ENCODE measurements around the gene ROMO1.
"Not testable (repeated sequence)": the region's sequence is repeated elsewhere in the genome, so short reads cannot be mapped to it uniquely, and the experiment has no call there.

ROMO1 gene

DNA sequence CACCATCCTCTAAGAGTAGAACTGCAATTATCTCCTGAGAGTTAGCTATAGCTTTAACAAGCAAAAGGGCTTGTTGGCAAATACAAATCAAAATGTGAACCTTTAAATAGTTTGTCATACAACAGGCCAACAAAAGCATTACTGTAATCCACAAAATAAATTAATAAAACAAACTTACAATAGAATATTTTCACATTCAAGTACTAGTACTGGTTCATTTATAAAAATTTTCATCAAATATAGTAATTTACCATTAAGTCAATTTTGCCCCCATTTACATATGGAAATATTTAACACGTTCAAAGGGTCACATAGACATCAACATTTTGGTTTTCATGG lies 33.4 kb downstream of the ROMO1 start:
- no peak for FAIRE-seq

DNA sequence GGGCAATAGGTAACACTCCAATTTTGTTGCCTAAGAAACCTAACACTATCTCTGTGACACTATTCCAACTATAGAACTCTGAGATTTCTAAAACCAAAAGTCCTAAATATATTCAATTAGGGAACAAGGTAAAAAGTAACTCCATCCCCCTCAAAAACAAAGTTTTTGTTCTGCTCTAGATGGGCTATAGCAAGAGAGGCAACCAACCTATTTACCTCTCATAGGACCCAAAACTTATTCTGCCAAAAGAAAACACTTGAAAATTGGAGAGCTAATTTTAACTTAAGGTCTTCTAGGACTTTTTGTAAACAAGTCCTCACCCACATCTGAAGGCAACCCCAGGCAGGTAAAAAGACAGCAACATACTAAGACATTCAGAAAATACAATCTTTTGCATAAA lies 35.2 kb downstream of the ROMO1 start:
- FAIRE-seq = no peak

DNA sequence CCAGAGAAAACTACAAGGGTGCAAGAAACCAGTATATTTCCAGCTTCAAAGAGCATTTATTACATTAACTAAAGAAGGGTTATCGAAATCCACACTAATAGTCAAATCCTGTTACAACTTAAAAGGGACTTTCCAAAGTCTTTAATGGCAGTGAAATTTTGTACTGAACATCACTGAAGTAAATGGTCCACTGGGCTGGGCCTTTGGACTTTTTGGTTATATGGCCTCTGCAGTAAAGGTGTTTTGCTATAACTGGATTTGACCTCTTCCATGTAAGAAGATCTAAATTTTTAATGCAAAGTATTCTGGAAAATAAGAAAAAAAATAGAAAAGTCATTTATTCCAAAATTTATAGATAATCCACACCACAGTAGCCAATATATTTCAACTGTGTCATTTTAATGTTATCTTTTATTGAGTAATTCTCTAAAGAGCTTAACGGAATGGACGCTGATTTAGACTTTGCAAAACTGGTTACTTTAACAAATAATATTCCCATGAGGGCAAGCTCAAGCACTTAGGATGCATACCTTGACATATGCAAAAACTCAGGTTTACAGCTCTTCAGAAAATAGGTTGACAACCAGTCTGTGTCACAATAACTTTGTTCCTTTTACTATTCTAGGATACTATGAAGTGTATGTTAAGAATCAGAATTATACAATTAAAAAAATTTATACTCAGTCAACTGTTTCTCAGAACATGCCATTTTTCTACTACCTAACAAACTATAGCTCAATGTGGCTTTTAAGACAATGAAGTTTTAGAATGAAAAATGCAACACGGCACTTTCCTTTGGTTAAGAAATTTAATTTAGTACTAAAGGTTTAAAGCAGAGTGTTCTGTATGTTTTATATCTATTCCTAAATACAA lies 35.8 kb downstream of the ROMO1 start:
- FAIRE-seq = no peak

DNA sequence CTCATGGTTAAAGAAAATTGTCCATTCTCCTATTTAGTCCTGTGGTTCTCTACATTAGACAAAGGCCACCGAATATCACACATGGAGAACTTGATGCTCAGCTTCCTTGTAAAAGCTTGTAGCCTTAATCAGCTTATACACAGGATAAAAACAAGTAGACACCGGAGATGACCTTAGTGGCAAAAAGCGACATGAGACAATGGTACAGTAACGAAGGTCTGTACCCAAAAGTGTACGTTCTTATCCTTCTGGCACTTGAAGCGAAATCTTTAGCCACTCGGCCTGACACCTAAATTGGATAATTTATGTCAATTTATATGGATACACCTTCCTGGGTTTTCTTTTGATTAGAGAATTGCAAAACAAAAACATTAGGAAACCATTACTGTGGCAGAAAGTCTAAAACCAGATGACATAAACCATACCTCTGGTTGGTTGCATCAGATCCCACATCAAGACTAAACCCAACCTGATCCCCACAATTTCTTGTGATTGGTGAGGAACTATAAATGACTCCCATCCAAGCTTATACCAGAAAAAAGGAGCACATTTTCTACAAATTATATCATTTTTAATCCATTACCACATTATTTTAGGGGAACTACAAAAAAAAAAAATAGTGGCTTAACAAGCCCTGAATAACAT lies 36.7 kb downstream of the ROMO1 start:
- FAIRE-seq = no peak

DNA sequence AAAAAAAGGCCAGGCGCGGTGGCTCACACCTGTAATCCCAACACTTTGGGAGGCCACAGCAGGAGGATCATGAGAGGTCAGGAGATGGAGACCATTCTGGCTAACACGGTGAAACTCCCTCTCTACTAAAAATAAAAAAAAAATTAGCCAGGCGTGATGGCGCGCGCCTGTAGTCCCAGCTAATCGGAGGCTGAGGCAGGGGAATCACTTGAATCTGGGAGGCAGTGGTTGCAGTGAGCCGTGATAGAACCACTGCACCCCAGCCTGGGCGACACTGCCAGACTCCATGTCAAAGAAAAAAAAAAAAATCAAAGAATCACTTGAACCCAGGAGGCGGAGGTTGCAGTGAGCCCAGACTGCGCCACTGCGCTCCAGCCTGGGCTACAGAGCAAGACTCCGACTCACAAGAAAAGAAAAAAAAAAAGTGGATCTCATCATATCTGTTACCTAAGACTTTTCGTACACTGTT lies 38.7 kb downstream of the ROMO1 start:
- FAIRE-seq = no peak

DNA sequence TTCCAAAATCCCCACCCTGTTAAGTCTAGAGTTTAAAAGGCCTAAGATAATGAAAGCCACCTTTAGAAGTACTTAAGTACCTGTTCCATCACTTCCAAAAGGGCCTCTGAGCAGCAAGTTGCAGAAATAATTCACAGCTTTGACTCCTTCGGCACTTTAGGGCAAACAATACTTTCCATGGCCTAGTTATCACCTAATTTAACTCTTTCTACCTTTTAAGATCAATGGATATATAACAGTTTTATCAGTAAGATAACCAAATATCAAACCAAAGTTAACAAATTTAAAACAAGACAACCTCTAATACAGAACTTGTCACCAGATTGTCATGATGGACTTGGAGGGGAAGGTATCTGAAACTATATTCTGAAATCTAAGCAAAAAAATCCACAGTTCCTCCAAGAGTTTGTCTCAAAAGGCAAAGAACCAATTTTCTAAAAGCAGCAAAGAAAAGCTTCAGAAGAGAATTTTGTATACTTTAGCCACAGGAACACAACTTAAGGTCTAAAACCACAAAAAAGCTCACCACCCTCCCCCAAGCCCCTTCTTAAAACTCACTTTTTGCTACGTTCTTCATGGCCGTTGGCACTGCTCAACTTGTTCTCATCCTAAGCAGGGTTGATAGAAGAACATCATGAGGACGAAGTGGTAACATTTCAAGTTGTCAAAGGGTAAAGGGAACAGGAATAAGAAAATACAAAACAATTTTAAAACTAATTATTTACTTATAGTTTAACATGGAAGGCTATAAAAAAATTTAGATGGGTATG lies 39.4 kb downstream of the ROMO1 start:
- FAIRE-seq = no peak

DNA sequence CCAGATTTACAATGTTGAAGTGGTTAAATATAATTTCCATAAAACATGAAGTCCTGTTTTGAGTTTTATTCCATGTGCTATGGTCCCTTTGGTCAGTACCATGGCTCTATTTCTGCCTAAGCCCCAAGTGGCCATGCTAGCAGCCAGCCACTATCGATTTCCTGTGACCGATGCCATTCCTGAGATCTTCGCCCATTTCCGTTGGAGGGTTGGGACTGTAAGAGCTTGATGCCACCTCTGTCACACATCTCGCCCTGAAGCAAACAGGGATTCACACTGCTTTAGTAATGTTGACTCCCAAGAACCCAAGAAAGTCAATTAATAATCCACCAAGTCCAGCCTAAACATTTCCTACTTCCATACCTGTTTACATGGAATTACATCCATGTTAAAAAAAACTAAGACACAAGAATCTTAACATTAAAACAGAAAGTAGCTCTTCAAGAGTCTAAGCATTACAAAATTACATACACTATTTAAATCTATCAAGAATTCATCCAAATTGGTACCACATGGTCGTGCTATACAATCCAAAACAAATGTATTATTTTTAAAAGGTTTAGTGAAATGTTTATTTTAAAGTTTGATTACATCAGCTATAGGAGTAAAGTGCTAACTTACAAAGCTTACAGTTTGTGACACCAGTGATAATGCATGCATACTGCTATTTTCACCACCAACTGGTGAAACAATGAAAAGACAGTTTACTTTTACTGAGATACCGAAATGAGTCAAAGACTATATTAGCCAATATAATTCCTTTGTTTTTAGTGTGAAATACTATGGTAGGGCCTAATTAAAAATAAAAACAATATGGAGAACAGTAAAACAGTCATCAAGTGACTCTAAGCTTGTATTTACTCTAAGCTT lies 40.3 kb downstream of the ROMO1 start:
- no peak for FAIRE-seq

DNA sequence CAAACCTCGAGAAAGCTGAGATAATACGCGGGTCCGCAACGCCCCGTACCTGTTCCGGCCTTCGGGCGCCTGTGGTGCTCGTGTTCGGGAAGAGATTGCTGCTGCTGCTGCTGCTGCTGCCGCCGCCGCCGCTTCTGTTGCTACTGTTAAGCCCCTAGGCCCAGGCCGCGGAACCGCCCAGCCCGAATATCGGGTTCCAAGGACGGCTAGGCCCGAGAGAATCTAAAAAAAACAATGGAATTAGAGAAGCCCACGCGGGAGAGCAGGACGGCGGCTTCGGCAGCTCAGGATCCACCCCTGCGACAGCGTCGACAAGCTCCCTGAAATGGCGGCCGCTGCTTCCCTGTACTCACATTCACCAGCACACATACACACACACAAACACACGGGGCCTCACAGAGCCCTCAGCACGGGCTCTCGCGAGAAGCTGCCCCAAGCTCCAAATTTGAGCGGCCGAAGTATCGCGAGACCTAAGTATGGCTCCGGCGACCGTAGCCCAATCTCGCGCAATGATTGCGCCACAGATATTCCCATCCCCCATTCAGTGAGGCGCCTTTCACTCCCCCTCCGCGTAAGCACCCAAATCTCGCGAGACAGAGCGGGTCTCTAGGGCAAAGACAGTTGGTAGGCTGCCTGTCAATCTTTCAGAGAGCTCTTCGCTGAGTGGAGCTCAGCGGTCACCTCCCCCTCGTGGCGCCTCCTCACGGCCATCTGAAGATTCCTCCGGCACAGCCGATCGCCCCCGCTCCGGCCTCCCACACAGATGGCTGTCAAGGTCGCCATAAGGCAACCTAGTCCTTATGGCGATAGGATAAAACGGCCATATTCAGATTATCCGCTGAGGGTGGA lies 42.9 kb downstream of the ROMO1 start, which contains the start of gene RBM39:
TSS of gene RBM39 (minus strand) at position 369 of the 849 bp plus-strand sequence. CDS start 1,386 bp downstream, outside the sequence.
- no peak for FAIRE-seq

DNA sequence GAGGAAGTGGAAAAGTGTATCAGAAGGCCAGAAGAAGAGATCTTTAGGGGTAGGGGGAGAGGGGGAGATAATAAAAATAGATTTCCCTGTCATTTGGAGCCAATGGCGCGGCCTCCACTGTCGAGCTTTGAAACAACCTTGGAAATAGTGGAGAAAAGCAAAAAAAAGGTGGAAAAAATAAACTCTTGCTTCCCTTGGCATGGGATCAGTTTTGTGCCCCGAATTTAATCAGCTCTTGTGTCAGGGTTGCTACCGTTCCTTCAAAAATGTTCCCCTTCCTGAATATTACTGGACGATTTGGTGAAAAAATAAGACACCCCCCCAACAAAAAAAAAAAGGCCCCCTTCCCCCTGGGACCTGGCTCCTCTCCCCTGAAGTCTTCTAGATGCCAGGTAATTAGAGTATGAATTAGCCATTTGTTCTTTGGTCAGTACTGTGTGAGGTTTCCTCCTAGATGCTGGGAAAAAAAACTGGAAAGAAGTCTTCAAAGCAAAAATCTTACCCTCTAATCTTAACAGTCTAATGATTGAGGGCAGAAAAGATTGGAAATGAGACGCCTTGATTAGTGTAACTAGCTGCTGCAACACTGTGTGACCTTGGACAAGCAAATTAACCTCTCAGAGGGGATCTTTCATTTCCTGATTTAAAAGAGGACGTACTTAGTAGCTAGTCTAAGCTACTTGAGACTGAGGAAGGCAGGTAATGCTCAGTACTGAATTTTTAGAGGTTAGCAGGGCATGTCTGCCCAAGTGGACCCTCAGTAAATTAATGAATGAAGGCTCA lies 43.7 kb downstream of the ROMO1 start:
- no peak for FAIRE-seq

DNA sequence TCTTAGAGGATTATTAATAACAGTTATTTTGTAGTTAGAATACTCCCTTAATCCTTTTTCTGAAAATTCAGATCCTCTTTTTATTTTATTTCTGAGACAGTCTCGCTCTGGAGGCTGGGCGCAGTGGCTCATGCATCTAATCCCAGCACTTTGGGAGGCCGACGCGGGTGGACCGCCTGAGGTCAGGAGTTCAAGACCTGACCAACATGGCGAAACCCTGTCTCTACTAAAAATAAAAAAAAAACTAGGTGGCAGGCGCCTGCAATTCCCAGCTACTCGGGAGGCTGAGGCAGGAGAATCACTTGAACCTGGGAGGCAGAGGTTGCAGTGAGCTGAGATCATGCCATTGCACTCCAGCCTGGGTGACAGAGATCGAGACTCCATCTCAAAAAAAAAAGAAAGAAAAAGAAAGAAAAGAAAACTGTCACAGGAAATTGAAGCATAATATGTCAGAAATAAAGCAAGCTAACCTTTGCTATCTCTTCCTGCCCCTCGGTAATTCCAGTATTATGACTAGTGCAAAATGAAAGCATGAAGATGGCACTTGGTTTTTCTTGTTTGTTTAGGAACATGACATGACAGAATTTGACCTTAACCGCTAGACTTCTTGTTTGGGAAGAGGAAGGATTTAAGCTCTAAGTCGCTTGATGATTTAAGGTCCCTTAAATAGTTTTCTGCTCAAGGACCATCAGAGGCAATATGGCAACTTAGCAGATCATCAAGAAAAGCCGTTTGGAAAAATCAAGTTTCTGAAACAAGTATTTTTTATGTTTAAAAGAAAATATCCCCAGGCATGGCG lies 44.7 kb downstream of the ROMO1 start:
- FAIRE-seq = no peak

DNA sequence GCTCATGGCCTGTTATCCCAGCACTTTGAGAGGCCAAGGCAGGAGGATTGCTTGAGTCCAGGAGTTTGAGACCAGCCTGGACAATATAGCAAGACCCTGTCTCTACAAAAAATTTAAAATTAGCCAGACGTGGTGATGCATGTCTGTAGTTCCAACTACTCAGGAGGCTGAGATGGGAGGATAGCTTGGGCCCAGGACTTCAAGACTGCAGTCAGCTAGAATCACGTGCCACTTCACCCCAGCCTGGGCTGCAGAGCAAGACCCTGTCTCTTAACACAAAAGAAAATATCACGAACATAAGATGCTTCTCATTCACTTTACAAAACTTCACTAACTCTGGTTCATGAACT lies 45.3 kb downstream of the ROMO1 start:
- not testable (repeated sequence) for FAIRE-seq
